Right kidney (tissue), 1 donor: Measurements from ENCODE around the gene POTEH.
"Not testable (repeated sequence)": the region's sequence is repeated elsewhere in the genome, so short reads cannot be mapped to it uniquely, and the experiment has no call there.

Experiments
- DNase-seq: peaks from one replicate; pipeline ENCODE4 v3.0.0-alpha.2; 2016

Gene POTEH

DNA sequence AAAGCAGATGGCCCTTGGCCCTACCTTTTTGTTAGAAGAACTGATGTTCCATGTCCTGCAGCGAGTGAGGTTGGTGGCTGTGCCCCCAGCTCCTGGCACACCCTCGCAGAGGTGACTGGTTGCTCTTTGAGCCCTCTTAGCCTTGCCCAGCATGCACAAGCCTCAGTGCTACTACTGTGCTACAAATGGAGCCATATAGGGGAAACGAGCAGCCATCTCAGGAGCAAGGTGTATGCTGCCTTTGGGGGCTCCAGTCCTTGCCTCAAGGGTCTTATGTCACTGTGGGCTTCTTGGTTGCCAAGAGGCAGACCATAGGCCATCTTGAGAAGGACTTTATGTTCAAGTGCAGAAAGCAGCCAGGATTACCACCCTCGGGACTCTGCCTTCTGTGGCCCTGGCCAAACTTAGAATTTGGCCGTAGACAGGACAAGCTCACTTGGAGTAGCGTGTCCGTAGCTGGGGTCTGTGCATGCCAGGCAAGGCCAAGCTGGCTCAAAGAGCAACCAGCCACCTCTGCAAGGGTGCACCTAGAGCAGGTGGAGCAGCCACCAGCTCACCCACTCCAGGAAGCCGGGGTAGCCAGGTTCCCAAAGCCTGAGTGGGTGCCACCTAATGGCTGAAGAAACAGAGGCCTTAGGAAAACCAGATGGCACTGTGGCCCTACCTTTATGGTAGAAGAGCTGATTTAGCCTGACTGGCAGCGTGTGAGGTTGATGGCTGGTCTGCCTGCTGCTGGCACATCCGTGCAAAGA lies 48.5 kb downstream of the POTEH start:
- not testable (repeated sequence) for DNase-seq

DNA sequence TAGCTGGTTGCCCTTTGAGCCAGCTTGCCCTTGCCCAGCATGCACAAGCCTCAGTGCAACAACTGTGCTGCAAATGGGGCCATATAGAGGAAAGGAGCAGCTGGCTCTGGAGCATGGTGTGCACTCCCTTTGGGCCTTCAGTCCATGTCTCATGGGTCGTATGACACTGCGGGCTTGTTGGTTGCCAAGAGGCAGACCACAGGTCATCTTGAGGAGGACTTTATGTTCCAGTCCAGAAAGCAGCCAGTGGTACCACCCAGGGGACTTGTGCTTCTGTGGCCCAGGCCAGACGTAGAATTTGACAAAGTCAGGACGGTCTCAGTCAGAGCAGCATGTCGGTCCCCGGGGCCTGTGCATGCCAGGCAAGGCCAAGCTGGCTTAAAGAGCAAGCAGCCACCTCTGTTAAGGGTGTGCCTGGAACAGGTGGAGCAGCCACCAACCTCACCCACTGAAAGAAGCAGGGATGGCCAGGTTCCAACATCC lies 49.1 kb downstream of the POTEH start:
- DNase-seq: not testable (repeated sequence)

DNA sequence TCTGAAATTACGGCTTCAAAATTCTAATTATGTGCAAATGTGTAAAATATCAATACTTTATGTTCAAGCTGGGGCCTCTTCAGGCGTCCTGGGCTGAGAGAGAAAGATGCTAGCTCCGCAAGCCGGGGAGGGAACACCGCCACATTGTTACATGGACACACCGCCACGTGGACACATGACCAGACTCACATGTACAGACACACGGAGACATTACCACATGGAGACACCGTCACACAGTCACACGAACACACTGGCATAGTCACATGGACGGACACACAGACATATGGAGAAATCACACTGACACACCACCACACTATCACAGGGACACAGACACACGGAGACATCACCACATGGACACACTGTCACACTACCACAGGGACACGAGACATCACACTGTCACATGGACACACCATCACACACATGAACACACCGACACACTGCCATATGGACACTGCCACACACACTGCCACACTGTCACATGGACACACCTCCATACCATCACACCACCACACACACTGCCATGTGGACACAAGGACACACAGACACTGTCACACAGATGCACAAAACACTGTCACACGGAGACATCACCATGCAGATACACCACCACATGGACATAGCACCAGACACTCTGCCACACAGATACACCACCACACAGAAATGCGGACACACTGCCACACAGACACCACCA lies 58.0 kb downstream of the POTEH start:
- DNase-seq: not testable (repeated sequence)

DNA sequence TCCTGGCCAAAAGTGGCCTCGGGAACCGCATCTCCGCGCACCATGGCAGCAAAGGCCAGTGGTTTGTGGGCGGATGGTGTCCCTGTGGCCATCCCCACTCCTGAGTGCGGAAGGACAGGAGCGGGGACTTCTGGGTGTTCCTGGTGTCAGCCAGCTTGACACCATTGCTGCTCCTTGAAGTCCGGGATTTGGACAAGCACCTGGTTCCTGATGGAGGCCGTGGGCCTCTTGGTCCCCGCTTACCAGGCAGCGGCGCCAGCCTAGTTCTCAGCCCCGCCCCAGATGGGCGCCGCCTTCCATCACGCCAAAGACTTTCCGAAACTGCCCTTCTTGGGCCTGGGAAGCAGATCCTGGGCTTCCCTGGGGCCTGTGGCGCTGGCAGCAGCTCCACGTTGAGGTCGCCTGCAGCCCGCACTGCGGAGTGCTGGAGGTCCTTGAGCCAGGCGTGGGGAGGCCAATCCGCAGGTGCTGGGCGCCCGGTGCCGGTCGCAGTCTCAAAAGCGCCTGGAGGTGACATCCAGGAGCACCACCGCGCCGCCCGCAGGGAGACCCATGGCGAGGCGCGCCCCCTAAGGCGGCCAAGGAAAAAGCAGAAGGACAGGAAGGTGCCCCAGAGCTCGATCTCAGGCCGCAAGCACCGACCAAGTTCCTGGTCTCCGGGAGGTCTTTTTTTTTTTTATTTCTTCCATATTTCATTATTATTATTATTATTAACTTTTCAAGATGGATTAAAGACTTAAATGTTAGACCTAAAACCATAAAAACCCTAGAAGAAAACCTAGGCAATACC lies 59.5 kb downstream of the POTEH start:
- DNase-seq: not testable (repeated sequence)

DNA sequence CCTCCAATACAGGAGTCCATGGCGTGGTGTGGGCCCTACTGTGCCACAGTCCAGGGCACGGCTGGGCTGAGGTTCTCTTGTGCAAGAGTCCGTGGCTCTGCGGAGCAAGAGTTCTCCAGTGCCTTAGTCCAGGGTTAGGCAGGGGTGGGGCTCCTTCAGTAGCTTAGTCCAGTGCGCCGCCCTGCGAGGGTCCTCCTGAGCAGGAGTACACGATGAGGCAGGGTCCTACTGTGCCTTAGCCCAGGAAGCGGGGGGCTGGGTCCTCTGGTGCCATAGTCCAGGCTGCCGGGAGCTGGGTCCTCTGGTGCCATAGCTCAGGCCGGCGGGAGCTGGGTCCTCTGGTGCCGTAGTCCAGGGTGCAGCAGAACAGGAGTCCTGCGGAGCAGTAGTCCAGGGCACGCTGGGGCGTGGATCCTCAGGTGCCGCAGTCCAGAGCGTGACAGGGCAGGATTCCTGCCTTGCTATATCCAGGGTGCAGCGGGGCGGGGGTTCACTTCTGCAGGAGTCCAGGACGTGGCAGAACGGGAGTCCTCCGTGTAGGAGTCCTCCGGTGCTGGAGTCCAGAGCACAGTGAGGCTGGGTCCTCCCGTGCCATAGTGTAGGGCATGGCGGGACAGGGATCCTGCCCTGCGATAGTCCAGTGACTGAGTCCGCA lies 69.7 kb downstream of the POTEH start:
- DNase-seq: not testable (repeated sequence)

DNA sequence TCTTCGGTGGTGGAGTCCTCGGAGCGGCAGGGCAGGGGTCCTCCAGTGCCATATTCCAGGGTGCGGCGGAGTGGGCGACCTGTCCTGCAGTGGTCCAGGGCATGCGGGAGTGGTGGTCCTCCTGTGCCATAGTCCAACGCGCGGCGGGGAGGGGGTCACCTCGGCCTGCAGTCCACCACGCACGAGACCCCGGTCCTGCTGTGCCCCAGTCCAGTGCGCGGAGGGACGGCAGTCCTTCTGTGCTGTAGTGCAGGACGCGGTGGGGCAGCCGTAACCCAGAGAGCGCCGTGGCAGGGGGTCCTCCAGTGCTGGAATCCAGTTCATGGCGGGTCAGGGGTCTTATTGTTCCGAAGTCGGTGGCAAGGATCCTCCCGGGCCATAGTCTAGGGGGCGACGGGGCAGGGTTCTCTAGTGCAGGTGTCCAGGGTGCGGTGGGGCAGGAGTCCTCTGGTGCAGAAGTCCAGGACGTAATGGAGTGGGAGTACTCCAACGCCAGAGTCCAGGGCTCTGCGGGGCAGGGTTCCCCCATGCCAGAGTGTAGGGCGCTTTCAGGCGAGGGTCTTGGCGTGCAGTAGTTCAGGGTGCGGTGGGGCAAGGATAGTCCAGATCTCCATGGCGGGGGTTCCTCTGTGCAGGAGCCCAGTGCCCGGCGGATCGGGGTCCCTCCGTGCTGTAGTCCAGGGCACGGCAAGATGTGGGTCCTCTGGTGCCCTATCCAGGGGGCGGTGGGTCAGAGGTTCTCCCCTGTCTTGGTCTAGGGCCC lies 70.7 kb downstream of the POTEH start:
- DNase-seq: not testable (repeated sequence)

DNA sequence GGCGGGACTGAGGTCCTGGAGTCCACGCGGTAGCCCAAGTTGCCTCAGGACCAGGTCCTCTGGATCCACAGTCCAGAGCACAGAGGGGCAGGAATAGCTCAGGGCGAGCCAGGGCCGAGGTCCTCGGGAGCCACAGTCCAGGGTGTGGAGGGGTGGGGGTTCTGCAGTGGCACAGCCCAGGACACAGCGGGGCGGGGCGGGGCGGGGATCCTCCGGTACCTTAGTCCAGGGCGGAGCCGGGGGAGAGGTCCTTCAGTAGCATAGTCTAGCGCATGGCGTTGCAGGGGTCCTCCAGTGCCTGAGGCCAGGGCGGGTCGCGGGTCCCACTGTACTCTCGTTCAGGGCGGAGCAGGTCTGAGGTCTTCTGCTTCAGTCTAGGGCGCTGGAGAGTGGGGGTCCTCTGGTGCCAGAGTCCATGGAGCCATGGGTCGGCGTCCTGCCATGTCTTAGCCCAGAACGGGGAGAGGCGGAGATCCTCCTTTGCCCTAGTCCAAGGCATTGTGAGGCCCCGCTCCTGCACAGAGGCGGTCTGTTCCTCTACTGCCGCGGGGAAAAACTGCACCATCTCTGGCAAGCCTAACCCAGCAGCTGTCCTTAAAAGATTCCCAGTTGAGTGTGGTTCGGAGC lies 71.4 kb downstream of the POTEH start:
- DNase-seq: not testable (repeated sequence)

DNA sequence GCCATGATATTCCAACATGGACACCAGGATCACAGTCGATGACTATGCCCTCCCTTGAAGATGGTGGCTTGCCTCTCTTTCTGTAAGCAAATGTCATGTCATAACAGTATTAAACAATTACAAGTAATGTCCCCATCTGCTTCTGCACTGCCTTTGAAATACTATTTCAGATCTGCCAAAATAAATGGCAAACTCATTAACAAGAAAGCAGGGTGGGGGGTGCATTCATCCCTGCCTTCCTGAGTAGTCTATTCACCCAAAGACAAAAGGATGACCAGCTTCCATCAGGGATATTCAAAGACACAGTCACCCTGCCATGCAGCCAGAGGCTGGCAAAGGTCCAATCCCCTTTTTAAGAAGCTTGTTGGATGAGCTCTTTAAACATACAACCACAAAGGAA lies 73.7 kb downstream of the POTEH start:
- not testable (repeated sequence) for DNase-seq
